GM12891 (cell line): Measurements from ENCODE around the gene MATK.

Experiments
- PAX5 ChIP-seq: IDR thresholded peaks from 2 replicates; pipeline ENCODE4 v1.6.1; 2011; ENCODE audit warnings: low read length, moderate library complexity, mild to moderate bottlenecking; ENCODE audit not compliant: insufficient read depth, severe bottlenecking
- POLR2A ChIP-seq: IDR thresholded peaks from 2 replicates; pipeline ENCODE4 v1.6.1; 2011; ENCODE audit warnings: low read depth, low read length, control low read depth
- POLR2AphosphoS5 ChIP-seq: IDR thresholded peaks from 2 replicates; pipeline ENCODE4 v1.6.1; 2011; ENCODE audit warnings: low read depth, low read length, control low read depth
- TAF1 ChIP-seq: IDR thresholded peaks from 2 replicates; pipeline ENCODE4 v1.6.1; 2011; ENCODE audit warnings: low read depth, low read length, control low read depth

GRCh38 chr19:3826163-3826562 lies 40.0 kb upstream of the MATK start:
- no peak for TF ChIP-seq POLR2A
- TF ChIP-seq POLR2AphosphoS5: no peak
- TF ChIP-seq TAF1: no peak
- TF ChIP-seq PAX5: no peak
